ENCODE results near the gene GALNT2.
A peak's percentile ranks its signal among the peaks of the same experiment; 100 is the strongest.

GALNT2 gene

DNA sequence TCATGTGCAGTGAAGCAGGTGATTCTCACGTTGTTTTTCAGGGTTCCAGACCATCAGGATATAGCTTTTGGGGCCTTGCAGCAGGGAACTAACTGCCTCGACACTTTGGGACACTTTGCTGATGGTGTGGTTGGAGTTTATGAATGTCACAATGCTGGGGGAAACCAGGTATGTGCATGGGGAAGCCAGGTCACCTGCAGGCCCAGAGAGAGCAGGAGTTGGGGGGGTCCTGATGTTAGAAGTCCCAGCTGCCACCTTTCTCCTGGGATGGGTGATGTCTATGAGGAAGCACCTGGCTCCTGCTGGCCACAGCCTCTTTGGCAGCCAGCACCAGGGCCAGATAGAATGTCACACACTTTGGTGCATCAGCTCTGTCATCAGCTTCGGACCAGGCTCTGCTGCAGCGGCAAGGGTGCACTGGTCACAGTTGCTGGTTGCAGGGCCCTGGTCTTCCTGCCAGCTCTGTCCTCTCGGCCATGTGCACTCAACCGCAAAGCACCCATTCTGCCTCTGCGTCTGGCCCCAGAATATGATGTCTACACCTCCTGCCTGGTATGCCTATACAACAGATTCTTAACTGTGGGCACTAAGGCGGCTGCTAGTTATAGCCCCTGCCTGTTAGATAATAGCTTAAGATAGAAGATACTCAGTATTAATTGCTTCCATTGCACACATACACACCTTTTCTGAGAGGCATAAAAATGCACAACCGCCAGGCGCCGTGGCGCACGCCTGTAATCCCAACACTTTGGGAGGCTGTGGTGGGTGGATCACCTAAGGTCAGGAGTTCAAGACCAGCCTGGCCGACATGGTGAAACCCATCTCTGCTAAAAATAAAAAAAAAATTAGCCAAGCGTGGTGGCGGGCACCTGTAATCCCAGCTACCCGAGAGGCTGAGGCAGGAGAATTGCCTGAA, 198.4 kb downstream of the GALNT2 start:
- H3K4me3 ChIP-seq (ENCODE audit: low read depth, low read length) = no peak overlapping the region
- no peak for DNase-seq (ENCODE audit: low read depth)
- TF ChIP-seq, protein P1, sequence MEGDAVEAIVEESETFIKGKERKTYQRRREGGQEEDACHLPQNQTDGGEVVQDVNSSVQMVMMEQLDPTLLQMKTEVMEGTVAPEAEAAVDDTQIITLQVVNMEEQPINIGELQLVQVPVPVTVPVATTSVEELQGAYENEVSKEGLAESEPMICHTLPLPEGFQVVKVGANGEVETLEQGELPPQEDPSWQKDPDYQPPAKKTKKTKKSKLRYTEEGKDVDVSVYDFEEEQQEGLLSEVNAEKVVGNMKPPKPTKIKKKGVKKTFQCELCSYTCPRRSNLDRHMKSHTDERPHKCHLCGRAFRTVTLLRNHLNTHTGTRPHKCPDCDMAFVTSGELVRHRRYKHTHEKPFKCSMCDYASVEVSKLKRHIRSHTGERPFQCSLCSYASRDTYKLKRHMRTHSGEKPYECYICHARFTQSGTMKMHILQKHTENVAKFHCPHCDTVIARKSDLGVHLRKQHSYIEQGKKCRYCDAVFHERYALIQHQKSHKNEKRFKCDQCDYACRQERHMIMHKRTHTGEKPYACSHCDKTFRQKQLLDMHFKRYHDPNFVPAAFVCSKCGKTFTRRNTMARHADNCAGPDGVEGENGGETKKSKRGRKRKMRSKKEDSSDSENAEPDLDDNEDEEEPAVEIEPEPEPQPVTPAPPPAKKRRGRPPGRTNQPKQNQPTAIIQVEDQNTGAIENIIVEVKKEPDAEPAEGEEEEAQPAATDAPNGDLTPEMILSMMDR (conservative IDR thresholded peaks at IDR 0.05; ENCODE audit: low read depth, low read length) = no peak

DNA sequence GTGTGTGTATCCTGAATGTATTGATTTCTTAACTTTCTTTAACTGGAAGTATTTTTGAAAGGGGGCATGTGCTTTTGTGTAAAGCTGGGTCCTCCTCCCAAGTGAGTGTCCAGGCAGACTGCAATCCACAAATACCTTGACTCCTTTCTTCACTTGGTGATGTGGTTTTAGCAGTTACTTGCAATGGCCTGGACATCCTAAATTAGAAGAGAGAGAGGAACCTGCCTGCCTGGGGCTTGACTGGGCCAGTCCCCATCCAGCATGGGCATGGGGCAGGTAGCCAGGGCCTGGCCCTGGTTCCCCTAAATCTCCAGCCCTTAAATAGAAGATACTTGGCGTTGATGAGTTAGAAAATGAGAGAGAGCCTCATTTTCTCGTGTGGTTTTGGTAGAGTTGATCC, 199.4 kb downstream of the GALNT2 start:
- TF ChIP-seq, protein P1 (conservative IDR thresholded peaks at IDR 0.05; ENCODE audit: low read depth, low read length) = no peak
- DNase-seq (ENCODE audit: low read depth) = no peak

DNA sequence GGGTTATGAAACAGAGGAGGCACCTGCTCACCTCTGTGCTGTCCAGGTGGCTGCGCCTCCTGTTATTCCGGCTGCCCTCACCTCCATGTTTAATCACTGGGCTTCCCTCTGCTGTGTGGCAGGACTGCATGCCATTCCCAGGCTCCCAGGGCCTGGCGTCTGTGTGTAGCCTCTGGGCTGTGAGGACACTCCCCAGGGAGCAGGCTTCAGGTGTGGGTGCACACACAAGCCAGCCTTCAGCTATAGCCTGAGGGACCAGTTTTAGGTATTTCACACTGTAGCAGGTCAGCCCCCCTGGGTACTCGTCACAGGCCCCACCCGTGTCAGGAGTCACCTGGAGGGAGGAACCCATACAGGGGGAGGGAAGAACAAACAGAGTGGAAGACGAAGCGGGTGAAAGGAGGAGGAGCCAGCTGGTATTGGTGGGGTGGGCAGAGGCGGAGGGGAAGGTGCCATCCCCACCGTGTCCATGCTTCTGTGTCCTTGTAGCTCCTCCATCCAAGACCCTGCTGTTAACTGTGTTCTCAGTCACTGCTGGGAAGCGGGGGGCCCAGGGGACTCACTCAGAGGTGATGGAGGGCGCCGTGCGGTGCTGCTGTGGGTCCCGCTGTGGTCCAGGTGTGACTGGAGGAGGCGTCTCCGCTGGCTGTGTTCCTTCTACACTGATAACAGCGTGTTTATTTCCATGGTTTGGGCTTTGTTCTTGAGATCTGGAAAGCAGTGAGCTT, 200.5 kb downstream of the GALNT2 start:
- no peak overlapping the region for H3K4me3 ChIP-seq (ENCODE audit: low read depth, low read length)
- TF ChIP-seq, protein P1 (conservative IDR thresholded peaks at IDR 0.05; ENCODE audit: low read depth, low read length) = no peak
- no peak for DNase-seq (ENCODE audit: low read depth)

More for the DNA sequence above, 199.4 kb downstream of the GALNT2 start:
- no peak overlapping the region for H3K4me3 ChIP-seq (ENCODE audit: low read depth, low read length)

DNA sequence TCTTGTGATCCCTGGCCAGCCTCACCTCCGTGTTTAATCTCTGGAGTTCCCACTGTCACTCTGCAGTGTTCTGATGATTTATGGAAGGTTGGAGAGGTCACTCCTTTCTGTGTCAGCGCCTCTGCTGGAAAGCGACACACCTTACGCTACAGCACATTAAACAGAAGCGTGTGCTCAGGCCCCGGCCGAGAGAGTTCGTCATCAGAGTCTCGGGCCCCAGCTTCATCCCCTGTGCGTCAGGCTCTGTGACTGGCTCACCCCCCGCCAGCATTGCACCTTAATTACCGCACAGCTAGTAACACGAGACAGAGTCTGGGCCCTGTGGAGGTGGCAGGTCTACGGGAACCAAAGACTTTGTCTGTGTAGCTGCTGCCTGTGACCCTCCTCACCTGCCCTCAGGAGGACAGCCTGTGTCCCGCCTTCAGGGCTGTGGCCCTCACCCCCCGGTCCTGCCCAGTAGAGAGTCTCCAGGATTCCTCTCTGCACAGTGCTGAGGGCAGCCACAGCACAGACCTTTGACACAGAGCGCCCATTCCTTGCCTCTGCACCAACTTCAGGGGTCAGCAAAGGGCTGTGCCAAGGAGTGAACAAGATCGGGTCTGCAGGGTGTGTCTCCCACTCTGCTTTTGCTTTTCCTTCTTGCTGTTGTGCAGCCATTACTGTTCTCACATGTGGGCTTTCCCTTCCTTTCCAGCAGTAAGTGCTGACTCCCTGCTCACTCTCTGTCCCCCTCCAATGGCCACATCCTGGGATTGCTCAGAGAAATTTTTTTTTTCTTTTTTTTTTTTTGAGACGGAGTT, 201.5 kb downstream of the GALNT2 start:
- DNase-seq (ENCODE audit: low read depth) = peak; percentile 87
- TF ChIP-seq, protein P1 (conservative IDR thresholded peaks at IDR 0.05; ENCODE audit: low read depth, low read length) = peak; percentile 87
- H3K4me3 ChIP-seq (ENCODE audit: low read depth, low read length) = no peak overlapping the region

DNA sequence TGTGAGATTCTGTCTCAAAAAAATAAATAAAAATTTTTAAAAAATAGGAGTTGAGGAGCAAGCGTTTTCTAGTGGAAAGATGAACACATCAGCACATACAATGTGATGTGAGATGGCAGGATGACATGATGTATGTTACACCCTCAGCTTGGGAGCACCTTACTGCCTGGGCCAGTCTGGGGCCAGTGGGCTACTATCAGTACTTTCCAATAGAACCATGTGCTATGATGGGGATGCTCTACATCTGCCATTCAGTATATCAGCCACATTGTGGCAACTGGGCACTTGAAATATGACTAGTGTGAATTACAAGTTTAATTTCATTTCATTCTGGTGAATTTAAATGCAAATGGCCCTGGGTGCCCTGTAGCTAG, 203.1 kb downstream of the GALNT2 start:
- TF ChIP-seq, protein P1 (conservative IDR thresholded peaks at IDR 0.05; ENCODE audit: low read depth, low read length) = no peak
- DNase-seq (ENCODE audit: low read depth) = no peak
- no peak overlapping the region for H3K4me3 ChIP-seq (ENCODE audit: low read depth, low read length)

DNA sequence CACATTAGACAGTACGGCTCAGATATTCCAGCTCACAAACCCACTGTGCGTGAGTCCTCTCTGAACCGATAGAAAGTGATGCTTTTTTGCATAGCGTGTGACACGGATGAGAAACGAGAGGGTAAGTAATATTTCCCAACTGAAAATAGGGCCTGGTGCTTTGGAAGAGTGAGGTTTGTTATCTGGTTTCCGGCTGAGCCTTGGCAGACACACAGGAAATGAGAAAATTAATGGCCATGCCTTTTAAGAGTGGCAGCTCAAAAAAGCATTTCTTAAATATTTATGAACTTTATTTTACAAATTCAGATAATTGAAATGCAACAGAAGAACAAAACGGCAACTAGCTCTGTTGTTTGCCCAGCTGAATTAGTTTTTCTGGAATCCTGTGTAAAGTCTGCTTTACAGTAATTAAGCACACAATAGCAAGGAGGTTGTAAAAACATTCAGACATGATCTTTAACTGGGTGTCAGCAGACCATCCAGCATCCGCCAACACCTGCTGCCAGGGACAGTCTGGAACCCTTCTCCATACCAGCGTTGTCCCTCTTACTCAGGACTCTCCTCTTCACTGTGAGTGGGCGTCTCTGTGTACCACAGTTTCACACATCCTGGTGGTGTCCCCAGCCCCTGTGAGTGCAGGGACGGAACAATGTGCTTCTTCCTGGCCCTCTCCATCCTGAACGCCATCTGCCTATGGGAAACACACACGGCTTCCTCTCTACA, 203.7 kb downstream of the GALNT2 start:
- peak; percentile 63 for DNase-seq (ENCODE audit: low read depth)
- no peak overlapping the region for H3K4me3 ChIP-seq (ENCODE audit: low read depth, low read length)
- TF ChIP-seq, protein P1 (conservative IDR thresholded peaks at IDR 0.05; ENCODE audit: low read depth, low read length) = no peak
